ENCODE data around the gene RAB40A.
"Not testable (repeated sequence)": the region's sequence is repeated elsewhere in the genome, so short reads cannot be mapped to it uniquely, and the experiment has no call there.

Gene RAB40A

GRCh38 chrX:103461156-103461555 is 58.1 kb downstream of the RAB40A start:
- DNase-seq (ENCODE audit: low read depth) = no peak

GRCh38 chrX:103460001-103460755 is 59.1 kb downstream of the RAB40A start:
- DNase-seq (ENCODE audit: low read depth) = not testable (repeated sequence)

GRCh38 chrX:103453655-103454054 is 65.6 kb downstream of the RAB40A start:
- no peak for DNase-seq (ENCODE audit: low read depth)
